ENCODE results near the gene ELF2.
"Not testable (repeated sequence)": the region's sequence is repeated elsewhere in the genome, so short reads cannot be mapped to it uniquely, and the experiment has no call there.

ELF2 gene

GRCh38 chr4:139082750-139083606 lies 94.0 kb downstream of the ELF2 start:
- FAIRE-seq (no peak), DNase-seq (ENCODE audit: low spot score) (peak; percentile 86)

- no peak for DNase-seq (ENCODE audit: low spot score)
- FAIRE-seq: no peak
These were observed 98.1 kb downstream of the ELF2 start for GRCh38 chr4:139078926-139079325.

GRCh38 chr4:139077567-139078355 lies 99.3 kb downstream of the ELF2 start:
- no peak for FAIRE-seq
- DNase-seq (ENCODE audit: low spot score): no peak

- DNase-seq (ENCODE audit: low spot score) (no peak), FAIRE-seq (no peak)
These were observed 100.8 kb downstream of the ELF2 start for GRCh38 chr4:139076016-139076744.

- DNase-seq (ENCODE audit: low spot score) (no peak), FAIRE-seq (no peak)
These were observed 116.4 kb downstream of the ELF2 start for GRCh38 chr4:139060591-139060990.

- not testable (repeated sequence) for FAIRE-seq
These were observed 118.0 kb downstream of the ELF2 start for GRCh38 chr4:139059026-139059425.

GRCh38 chr4:139054791-139055505 lies 122.1 kb downstream of the ELF2 start:
- DNase-seq (ENCODE audit: low spot score) (peak; percentile 9), FAIRE-seq (no peak)

More at GRCh38 chr4:139059026-139059425, 118.0 kb downstream of the ELF2 start:
- not testable (repeated sequence) for DNase-seq (ENCODE audit: low spot score)

- DNase-seq (ENCODE audit: low spot score): no peak
- FAIRE-seq: no peak
These were observed 123.1 kb downstream of the ELF2 start for GRCh38 chr4:139053909-139054308.

GRCh38 chr4:139050446-139050845 lies 126.6 kb downstream of the ELF2 start:
- no peak for FAIRE-seq
- DNase-seq (ENCODE audit: low spot score): no peak

- DNase-seq (ENCODE audit: low spot score) (no peak), FAIRE-seq (no peak)
These were observed 129.0 kb downstream of the ELF2 start for GRCh38 chr4:139048026-139048425.

GRCh38 chr4:139044291-139044690 lies 132.7 kb downstream of the ELF2 start:
- FAIRE-seq: no peak
- DNase-seq (ENCODE audit: low spot score): no peak

- no peak for DNase-seq (ENCODE audit: low spot score)
- no peak for FAIRE-seq
These were observed 134.0 kb downstream of the ELF2 start for GRCh38 chr4:139042981-139043460.

- no peak for DNase-seq (ENCODE audit: low spot score)
- no peak for FAIRE-seq
These were observed 138.1 kb downstream of the ELF2 start for GRCh38 chr4:139038874-139039443.

- DNase-seq (ENCODE audit: low spot score): no peak
- FAIRE-seq: no peak
These were observed 140.1 kb downstream of the ELF2 start for GRCh38 chr4:139036885-139037284.

- no peak for FAIRE-seq
- DNase-seq (ENCODE audit: low spot score): no peak
These were observed 141.4 kb downstream of the ELF2 start for GRCh38 chr4:139035650-139036049.

- DNase-seq (ENCODE audit: low spot score) (peak; percentile 42), FAIRE-seq (no peak)
These were observed 146.3 kb downstream of the ELF2 start for GRCh38 chr4:139030614-139031235.

GRCh38 chr4:139029866-139030363 lies 147.1 kb downstream of the ELF2 start:
- DNase-seq (ENCODE audit: low spot score); FAIRE-seq: not testable (repeated sequence)

GRCh38 chr4:139028191-139028661 lies 148.8 kb downstream of the ELF2 start:
- DNase-seq (ENCODE audit: low spot score): no peak
- no peak for FAIRE-seq

- FAIRE-seq: no peak
These were observed 149.2 kb downstream of the ELF2 start for GRCh38 chr4:139027776-139028175.

GRCh38 chr4:139025841-139026240 lies 151.2 kb downstream of the ELF2 start:
- DNase-seq (ENCODE audit: low spot score) (no peak), FAIRE-seq (no peak)

More at GRCh38 chr4:139027776-139028175, 149.2 kb downstream of the ELF2 start:
- no peak for DNase-seq (ENCODE audit: low spot score)

Data from urothelium cell line (cell line).